A673 (cell line): ENCODE data around the gene VSTM2L.

ENCODE experiments used
- CTCF ChIP-seq: fragments of 300-800, 200-600 bp; sonication (generic); conservative IDR thresholded peaks from 2 replicates; pipeline ENCODE4 v1.5.1; 2017; ENCODE audit warnings: low read depth, mild to moderate bottlenecking, antibody characterized with exemption, low read length, moderate library complexity, mixed read lengths
- EZH2 ChIP-seq: fragments of 200-600 bp; sonication (generic); IDR thresholded peaks from 2 replicates; pipeline ENCODE4 v1.6.1; 2017; ENCODE audit warnings: borderline replicate concordance, low read depth, mild to moderate bottlenecking, mixed read lengths, antibody characterized with exemption, low read length; ENCODE audit not compliant: poor library complexity, severe bottlenecking

DNA sequence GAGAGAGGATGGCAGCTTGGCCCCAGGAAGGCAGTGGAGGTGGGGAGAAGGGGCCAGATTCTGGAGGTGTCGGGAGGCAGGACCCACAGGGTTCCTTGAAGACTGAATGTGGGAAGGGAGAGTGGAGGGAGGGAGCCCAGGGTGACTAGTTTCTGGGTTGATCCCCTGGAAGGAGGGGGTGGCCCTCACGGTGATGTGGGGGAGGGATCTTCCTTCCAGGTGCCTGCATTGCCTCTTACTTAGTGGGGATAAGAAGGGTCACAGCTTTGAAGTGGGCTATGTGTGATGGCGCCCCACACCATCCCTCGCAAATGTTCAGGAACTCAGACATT, 26.7 kb downstream of the VSTM2L start:
- TF ChIP-seq CTCF: no peak
- TF ChIP-seq EZH2: no peak
